DMS114 treated with DMSO at 0.1 percent for 48 hours (cell line): ENCODE measurements around the gene EHBP1L1.

Source experiments
- DNase-seq: peaks from one replicate; lab custom pipeline; 2025; ENCODE audit not compliant: unreplicated experiment; lab: John Stamatoyannopoulos, UW

EHBP1L1 gene

DNA sequence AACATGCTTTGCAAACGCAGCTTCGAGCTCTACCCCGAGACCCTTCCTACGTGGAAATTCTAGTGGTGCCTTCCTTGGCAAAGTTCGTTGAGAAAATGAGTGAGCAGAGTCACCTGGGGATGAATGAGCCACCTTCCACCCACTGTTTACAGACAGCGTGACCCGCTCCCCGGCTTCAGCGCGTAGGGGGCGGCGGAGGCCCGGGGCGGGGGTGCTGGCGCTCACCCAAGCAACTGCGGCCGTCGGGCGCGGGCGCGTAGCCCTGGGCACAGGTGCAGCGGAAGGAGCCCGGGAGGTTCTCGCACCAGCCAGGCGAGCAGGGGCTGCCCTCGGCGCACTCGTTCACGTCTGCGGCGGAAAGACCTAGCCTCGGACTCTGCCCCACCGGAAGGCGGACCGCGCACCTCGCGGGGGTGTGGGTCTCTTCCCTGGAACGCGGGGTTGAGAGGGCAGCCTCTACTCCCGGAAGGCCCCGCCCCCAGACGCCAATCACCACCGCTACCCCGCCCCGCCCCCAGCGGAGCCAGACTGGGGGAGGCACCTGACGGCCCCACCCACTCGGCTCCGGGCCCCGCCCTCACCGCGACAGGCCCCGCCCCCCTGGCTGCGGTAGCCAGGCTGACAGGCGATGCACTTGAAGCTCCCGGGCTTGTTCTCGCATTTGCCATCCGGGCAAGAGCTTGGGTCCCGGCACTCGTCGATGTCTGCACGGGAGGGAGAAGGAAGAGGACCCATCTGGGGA is 29.5 kb upstream of the EHBP1L1 start:
- no peak for DNase-seq

DNA sequence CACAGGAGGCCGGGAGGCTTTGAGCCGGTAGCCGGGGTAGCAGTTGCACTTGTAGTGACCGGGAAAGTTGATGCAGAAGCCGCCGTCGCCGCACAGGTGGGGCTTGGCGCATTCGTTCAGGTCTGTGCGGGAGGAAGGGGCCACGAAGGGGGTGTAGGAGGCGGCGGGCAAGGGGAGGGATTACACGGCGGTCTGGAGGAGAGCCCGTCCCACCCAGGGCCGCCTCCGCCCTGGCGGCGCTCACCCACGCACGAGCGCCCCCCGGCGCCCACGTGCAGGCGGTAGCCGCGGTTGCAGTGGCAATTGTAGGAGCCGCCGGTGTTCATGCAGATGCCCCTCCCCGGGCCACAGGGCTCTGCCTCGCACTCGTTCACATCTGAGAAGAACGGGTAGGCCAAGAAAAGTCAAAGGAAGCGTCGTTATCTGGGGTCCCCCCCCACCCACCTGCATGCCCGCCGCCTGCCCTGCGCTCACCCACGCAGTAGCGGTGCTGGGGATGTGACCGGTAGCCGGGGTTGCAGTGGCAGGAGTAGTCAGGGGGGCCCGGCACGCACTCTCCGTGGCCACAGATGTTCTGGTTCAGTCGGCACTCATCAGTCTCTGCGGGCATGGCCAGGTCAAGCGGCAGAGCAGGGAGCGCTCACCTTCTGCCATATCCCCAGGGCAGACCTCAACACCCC is 28.3 kb upstream of the EHBP1L1 start:
- no peak for DNase-seq

DNA sequence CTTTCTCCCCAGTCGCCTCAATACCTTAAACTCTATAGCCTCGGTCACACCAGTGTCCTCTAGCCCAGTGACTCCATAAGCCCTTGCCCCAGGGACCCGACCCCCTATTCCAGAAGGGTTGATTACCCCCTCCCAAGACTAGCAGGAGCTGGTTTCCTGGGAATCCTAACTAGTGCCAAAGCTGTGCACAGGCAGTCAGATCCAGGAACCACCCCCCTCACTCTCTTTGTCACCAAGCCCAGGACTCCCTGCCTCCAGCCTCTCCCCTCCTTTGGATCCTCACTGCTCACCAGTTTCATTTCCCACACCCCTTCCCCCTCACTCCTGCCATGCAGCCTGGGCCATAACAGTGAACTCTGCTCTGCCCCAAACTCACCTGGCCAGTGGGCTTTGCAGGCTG is 27.5 kb upstream of the EHBP1L1 start:
- no peak for DNase-seq

DNA sequence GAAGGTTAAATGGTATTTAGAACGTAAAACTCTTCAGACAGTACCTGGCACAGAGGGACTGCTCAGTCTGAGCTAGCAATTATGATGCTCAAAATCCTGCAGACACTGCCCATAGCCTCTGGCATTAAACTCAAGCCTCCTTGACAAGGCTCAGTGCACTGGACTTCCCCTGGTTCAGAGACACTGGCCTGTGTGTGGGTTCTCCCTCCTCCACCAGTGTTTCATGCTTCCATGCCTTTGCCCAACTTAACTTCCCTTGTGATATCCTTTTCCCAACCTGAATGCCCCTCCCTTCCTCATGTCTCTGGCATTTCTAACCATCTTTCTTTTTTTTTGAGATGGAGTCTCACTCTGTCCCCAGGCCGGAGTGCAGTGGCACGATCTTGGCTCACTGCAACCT is 26.8 kb upstream of the EHBP1L1 start:
- DNase-seq, result no peak

DNA sequence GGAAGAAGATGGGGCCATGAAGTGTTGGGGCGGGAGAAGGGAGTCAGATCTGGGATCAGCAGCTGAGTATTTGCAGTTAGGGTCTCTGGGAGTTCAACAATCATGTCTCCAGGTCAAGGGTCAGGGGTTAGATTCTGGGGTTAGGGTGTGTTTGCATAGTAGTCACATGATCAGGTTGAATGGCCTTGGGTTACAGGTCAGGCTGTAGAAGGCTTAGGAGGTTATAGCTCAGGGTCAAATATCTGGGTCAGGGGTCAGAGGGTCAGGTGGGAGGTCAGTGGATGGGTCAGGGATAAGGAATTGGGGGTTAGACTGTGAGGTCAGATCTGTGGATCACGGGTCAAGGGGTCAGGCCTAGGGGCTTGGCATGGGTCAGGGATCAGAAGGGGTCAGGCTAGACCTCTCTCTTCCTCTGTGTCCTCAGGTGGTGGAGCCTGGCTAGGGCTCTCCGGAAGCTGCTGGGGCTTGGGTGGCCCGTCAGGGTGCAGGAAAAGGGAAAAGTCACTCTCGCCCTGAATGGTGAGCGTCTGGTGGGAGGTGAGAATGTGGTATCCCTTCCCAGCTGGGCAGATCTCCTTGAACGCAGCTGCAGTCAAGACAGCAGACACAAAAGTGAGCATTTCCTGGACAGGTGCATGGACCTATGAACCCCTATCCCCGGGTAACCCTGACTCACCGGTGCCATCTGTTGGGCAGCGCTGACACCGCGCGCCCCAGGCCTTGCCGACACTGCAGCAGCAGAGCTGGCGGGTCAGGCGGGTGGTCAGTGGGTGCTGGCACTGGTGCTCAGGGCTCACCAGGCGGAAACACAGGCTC is 24.1 kb upstream of the EHBP1L1 start:
- no peak for DNase-seq

DNA sequence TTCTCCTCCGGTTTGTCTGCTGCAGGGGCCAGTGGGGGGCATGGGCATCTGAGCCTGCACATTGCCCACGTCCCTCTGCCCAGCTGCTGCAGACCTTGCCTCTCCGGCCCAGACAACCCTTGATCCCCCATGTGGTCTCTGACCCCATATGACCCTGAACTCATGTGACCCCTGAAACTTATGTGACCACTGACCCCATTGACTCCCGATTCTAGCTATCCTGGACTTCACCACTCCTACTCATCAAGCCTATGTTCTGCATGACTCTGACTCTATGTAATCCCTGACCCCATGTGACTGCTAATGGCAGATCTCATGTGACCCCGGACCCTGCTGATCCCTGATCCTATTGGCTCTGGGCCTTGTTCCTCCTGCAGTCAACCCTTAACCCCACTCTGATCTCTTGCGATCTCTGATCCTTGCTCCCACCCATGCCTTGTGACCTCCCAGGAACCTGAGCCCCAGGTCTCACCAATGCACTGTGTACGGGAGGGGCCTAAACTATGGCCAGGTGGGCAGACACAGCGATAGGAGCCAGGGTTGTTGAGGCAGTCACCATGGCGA is 23.4 kb upstream of the EHBP1L1 start:
- no peak for DNase-seq

DNA sequence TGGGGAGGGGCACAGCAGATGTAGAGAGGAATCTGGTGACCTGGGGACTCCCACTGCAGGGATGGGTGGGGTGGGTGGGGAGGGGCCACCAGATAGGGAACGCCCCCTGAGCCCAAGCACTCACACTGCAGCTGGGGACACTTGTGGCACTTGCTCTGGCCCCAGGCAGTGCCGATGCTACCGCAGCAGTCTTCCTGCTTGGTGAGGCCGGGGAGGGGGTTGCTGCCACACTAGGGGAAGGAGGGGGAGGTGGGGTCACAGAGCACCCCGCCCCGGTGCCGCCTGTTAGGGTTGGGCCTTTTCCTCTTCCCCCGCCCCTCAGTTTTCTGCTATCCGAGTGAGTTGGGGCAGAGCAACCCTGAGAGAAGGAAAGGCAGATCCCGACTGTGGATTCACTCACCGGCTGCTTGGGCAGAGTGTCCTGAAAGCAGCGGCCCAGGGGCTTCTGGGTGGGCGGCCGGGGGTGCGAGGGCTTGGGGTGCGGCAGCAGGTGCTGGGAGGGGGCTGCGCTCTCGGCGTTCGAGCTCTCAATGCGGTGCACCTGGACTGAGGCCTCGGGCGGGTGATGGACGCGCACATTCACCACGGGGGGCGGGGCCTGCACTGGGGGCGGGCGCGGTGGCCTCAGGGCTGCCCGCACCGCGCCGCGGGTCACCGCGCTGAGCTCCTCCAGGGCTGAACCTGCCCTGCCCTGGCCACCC is 22.4 kb upstream of the EHBP1L1 start:
- DNase-seq, result no peak

DNA sequence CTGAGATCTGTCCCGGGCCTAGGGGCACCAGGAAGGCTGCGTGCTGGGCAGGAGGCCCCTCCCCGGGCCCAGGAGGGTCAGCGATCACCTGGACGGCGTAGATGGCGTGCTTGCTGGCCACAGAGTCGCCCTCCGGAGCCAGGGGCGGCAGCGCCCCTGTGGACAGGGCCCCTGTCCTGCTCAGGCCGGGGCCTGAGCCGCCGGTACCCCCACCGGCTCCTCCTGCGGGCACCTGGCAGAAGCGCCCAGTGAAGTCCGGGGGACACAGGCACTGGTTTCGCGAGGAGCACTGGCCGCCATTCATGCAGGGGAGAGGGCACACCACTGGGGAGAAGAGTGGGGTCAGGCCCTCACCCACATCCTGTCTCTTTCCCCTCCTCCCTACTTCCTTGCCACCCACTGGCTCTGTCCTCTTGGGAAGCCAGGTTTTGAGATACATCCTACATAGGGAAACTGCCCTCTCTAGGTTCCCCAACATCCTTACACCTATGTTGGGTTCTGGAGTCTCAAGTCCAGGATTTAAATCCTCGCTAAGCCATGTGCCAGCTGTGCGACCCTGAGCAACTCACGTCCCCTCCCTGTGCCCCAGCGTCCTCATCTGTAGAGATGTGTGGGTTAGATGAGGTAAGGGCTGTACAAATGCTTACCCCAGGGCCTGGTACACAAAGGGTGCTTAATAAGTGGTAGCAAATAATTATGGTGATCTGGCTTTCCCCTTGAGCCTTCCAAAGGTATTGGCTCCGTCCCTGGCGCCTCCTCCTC is 21.6 kb upstream of the EHBP1L1 start:
- no peak for DNase-seq

DNA sequence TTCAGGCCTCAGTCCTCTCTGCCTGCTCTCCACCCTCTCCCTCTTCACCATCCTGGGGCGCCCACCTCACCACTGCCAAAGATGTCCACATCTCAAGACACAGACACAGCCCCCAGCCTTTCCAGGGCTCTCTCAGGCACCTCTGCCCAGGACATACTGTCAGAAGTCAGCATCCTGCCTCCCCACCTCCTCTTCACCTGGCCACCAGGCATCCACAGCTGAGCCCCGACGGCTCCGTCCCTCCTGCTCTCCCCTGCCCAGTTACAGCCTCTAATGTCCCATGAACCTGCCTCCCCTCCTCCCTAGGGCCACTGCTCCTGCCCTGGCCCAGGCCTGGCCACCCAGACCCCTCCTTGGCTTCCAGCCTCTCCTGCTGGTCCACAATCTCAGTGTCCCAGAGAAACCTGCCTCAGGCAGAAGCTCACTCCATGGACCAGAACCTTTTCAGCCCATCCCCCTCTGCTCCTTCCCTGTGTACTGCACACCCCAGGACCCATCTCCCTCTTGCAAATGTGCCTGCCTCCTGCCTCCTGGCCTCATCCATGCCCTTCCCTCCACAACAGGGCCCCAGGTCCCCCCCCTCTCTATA is 20.9 kb upstream of the EHBP1L1 start:
- DNase-seq, result no peak

DNA sequence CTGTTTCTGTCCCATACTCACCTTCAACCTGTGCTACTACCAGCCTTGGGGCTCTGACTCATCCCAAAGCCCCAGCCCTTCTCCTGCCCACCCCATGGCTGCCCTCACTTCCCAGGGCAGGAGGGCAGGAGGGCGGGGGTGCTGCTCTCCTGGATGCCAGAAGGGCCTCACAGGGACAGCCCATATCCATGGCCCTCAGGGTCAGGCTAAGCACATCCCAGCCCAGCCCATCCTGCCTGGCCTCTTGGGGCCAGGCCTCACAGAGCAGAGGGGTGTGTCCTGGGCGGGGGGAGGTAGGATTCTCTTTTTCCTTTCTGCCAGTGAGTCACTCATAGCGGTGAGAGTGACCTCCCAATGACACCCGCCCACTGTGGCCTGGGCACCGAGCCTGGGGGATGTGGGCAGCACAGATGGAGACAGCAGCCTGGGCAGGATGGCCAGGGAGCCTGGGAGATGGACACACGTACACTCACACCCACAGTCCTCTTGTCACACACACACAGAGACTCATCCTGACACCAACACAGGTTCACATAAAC is 20.1 kb upstream of the EHBP1L1 start:
- DNase-seq, result no peak

DNA sequence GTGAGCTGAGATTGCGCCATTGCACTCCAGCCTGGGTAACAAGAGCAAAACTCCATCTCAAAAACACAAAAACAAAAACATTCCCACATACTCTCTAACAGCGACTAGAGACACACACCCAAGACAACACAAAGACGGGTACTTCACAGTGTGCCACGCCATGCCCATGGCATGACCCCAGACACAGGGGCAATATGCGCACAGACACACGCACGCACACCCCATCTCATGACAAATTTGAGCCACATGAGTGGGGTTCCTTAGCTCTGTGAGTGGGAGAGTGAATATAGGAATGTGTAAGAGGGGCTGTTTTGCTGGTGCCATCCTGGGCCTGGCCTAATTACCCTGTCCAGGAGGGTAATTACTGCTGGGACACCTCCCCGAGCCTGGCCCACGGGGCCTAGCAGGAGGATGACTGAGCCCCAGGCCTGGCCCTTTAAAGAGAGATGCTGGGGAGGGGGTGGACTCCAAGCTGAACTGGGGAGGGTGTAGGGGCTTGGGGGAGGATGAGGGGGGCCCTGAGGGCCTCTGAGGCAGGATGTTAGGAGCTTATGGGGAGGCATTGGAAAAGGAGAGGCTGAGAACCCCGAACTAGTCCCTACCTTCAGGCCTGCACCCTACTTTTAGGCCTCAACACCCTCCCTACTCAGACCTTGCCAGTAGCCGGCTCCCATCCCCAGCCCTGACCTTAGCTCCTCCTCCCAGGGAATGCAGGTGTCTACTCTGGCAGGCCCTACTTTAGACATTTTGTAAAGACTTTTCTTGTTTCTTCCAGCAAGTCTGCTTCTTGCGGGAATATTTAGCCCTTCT is 19.2 kb upstream of the EHBP1L1 start:
- no peak for DNase-seq

DNA sequence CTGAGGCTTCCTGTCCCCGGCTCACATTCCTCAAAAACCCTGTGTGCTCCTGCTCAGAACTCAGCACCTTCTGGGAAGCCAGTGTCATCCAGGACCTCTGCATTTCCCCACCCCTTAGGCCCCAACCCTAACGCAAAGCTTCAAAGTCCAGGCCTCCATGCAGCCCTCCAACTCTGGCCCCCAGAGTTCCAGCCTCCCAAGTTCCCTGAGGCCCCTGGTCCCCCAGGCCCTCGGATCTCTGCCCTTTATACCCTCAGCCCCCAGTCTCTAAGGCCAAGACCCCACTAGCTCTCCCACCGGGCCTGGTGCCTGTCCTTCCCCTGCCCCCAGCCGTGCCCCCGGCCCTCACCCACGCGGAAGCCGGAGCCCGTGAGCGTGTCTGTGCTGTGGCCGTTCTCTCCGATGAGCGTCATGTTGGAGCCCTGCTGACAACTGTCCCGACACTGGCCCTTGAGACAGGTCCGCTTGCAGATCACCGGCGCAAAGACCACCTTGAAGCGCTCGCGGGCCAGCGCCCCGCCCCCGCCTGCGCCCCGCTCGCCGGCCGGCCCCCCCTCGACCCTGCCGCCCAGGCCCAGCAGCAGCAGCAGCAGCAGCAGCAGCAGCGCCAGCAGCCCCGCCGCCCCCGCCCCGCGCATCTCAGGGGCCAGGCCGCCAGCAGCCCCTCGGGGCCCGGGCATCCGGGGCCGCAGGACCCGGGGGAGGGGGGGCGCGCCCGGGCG is 18.4 kb upstream of the EHBP1L1 start:
- DNase-seq, result no peak

DNA sequence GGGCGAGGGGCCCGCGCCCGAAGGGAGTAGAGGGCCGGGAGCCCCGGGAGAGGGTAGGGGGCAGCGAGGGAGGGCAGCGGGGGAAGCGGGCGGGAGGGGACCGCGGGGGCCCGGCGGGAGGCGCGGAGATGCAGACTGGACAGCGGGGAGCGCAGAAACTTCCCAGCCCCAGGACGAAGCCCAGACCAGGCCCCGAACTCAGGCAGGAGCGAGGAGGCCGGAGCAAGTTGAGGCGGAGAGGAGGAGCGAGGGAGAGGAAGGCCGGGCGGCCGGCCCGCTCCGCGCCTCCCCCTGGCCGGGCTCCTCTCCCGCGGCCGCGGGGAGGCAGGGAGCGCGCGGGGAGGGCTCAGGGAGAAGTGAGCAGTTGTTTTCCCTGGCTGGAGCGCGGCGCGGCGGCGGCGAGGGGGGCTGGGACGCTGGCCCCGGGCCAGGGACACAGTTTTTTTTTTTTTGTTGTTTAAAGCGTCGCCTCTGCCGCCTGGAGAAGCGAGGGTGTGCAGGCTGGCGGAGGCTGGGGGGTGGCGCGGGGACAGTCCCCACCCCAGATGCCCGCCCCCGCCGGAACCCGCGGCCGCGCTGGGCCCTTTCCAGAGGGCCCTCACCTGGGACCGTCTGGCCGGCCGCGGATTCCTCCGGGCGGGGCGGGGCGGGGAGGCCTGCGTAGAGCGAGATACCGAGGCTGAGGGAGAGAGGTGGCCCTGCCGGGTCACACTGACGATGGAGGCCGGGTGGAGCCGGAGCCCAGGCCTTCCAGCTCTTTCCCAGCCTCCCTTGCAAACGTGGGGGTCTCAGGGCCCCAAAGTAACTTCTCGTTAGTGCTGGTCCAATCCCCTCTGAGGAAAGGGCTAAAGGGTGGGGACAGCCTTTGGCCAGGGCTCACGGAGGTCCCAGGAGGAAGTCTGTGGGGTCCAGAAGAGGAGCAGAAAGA is 17.6 kb upstream of the EHBP1L1 start, which contains the start of gene LTBP3:
LTBP3 (minus strand) TSS at position 358 of the 928 bp plus-strand sequence. CDS start 400 bp downstream, outside the sequence.
- DNase-seq, result no peak

DNA sequence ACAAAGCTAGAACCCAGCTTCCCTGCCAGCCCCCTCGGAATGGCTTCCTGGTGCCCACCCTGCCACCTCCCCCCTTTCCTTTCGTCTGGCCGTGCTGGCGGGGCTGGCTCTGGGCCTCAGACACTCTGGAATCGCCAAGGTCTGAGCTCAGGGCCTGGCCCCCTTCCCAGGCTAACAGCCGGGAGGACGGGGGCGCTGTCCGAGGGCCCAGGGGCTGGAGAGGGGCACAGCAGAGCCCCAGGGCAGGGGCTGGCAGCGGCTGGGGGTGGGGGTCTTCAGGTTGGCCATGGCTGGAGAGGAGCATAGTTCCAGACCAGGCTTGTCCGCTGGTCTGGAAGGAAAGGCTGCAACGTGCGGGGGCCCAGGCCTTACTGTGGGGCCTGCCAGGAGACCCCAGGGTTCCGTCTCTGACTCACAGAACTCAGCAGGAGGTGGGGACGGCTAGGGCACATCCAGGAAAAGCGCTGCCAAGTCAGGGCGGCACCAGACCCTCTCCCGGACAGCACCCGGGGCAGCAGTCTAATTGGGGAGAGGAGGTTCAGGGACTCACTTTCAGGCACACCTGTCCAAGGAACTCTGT is 16.8 kb upstream of the EHBP1L1 start:
- no peak for DNase-seq

DNA sequence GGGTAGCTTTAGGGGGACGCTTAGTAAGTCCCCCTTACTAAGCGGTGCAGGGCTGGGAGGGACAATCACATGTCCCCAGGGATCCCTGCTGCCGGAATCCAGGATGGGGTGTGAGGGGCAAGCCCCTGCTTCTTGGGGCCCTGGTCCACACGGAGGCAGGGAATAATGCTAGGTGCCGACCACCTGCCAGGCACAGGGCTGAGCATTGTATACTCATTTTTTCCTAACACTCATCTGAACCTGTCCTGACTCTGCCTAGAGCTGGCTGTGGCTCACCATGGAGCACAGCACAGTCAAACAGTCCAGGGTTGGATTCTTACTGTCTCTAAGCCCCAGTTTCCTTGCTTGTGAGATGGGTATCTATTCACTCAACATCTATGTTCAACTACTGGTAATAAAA is 16.3 kb upstream of the EHBP1L1 start:
- DNase-seq, result no peak

DNA sequence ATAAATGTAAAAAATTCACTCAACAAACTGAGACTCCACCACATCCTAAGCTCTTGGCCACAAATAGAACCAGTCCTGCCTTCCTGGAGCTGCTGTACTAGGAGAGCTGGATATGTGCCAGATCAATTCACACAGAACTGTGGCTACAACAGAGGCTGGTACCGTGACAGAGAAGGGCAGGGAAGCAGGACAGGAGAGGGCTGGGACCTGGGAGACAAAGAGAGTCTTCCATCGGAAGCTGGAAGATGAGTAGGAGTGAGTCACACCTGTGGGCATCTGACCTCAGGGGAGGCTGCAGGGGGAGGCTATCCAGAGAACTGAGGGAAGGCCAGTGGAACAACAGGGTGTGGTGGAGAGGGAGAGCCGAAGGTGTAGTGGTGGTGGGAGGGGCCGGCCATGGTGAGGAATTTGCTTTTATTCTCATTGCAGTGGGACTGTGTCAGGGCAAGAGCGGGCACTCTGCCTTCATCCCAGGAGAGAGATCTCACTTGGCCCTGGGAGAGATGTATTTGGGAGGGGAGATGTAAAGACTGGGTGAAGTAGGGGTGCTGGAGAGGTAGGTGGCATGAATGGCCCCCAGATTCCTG is 15.8 kb upstream of the EHBP1L1 start:
- no peak for DNase-seq
